Superior temporal gyrus (tissue), 1 donor: ENCODE measurements around the gene PDE5A.

Source experiments
- DNase-seq: peaks from one replicate; pipeline ENCODE4 v3.0.0-alpha.2; 2016; ENCODE audit errors: extremely low spot score

PDE5A gene

DNA sequence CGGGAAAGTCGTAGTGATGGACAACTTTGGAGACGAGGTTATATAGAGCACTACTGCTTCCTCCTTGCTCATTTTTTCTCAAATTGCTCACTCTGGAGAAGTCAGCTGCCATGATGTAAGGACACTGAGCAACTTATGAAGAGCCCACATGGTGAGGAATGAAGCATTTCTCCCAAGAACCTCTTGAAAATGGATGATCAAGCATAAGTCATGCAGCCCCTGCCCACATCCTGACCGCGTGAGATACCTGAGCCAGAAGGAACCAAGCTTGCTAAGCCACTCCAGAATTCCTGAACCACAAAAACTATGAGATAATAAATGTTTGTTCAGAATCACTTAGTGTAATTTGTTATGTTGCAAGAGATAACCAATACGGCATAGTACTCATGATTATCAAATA is 42.8 kb downstream of the PDE5A start:
- no peak for DNase-seq

DNA sequence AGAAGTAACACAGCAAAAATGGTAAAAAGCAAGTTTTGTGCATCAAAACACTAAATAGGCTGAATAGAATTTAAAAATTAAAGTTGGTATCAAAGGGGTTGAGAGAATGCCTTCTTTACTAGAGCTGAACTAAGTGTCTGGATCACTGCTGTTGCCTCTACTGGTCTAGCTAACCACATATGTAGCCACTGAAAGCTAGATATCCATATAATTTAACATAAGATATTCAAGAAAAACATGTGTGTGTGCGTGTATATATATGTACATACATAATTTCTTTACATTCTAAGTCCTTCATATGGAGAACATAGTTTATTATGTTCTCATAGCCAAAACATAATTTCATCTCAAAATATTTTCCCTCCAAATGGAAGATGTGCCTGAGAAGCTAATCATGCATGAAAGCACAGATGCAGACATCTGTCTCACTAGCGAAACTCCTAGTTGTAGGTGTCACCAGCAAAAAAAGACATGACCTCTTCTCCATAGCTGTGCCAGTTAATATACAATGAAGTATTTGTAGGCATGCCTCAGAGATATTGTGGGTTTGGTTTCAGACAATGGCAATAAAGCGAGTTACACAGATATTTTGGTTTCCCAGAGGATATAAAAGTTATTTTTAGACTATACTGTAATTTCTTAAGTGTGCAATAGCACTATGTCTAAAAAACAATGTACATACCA is 47.3 kb downstream of the PDE5A start:
- DNase-seq: no peak

DNA sequence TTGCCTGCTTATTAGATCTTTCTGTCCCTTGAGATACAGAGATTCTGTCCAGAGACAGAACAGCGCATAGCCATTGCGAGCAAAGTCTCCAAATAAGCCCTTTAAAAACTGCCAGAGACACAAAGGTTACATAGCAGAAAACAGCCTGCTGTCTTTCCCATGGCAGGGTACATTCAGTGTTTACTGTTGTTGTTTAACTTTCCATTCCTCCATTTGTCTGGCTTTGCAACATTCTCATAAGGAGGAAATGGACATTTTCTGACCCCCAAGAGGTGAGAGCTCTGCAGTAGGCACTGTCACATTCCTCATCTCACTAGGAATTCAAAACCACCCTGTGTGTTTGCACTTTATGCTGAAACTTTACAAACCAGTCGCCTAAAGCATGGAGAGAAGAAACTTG is 48.3 kb downstream of the PDE5A start:
- DNase-seq: no peak

DNA sequence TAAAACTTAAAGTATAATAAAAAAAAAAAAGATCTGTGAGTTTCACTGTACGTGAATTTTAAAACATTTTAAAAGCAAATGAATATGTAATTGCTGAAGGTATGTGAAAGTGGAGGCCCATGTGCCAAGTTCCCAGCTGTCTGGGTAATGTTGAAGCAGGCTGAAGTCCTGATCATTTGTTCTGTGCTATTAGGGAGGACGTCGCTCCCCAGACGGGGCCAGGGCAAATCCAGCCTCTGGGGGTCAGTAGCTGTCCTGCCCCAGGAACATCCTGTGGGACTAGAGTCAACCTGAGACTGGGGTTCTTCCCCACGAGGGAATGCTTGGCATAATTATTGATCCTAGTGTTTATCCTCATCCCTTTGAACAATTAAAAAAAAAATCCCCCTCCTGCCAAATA is 48.8 kb downstream of the PDE5A start:
- DNase-seq: no peak

DNA sequence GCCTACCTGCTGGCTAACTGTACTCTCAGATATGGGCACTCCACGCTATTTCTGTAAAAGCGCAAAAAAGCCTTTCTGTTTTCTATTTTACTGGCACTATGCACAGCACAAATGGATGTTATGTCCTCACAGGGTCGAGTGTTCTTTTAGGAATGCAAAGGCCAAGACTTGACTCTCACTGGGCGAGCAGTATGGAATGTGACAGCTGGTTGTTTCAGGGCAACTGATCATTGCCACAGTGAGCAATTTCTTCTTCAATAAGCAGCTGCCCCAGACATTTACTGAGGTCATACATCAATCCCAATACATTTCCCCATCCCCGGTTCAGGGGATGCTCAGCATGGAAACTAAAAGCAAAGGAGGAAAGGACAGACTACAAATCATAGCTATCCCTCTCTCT is 58.2 kb downstream of the PDE5A start:
- DNase-seq: no peak

DNA sequence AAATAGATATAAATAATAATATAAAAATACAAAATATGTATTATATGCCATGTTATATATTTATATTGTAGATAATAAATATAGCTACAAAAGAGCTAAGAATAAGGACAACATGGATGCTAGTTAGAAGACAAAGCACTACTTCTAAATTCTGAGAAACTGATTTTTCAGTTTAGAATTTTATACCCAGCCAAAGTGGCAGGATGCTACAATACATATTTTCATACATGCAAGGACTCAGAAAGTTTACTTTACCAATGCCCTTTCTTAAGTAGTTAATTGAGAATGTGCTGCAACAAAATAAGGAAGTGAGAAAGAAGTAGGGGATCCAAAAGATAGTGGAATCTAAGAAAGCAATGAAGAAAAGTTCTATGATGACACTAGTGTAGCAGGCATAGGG is 64.5 kb downstream of the PDE5A start:
- DNase-seq: no peak

DNA sequence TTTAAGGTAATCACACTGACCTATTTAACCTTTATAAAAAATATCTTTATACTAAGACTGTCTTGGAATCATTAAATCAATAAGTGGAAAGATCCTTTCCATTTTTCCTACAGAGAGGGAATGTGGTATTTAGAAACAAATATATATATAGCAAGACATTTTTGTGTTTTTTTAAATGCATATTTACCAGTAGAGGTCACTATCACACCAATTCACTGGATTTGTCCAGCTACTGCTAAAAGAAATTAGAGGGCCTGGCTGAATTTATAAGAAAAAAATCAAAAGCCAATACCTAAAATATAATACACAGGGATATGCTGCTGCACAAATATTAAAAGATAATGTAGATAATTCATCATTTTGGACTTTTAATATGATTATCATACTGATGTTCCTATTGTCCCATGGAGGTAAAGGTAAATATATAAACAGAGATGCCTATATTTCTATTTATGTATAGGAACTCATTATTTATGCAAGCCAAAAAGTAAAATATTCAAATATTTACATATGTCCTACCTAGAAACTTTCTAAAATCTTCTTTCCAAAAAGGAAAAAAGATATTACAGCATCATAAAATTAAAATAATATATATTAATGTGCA is 69.5 kb downstream of the PDE5A start:
- peak; percentile 76 for DNase-seq

DNA sequence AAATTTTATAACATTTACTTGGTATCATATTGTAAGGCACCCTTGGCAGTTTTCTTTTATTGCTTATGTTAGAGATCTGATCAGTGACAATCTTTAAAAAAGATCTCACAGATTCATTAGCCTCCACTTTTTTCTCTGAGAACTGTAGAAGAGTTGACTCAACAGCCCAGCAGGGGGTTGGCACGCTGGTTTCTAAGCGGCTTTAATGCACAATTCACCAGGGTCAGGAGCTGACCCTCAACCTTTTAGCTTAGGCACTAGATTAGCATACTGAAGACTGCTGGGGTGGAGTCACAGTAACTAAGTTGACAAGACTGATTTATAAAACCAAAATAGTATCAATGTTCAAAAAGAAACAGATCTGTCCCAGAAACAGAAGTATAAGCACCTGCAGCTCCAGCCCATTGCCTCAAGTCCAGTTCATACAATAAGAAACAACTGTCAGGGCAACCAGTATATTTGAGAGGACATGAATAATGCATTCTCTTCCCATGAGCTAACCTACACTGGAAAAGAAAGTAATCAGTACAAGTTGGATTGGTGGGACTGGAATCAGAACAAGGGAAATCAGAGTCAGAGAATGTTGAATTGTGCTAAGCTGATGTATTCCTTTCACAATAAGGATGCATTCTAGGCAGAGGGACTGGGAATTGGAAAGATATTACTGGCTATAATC is 77.6 kb downstream of the PDE5A start:
- DNase-seq: no peak

DNA sequence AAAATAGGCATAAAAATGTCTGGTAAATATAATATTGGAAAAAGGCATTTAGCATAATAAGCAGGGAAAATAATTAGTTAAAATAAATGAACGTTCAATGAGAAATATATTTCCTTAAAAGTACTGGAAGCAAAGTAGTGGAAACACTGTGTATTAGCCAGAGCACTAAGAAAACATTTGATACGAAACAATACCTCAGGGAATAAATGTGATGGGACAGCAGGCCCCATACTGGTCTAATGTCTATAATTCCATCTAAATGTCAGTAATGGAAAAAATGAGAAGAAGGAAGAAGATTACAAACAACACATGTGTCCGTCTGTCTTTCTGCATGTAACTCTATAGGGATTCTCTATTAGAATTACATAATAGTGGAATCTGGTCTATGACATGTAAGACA is 79.0 kb downstream of the PDE5A start:
- DNase-seq: no peak

DNA sequence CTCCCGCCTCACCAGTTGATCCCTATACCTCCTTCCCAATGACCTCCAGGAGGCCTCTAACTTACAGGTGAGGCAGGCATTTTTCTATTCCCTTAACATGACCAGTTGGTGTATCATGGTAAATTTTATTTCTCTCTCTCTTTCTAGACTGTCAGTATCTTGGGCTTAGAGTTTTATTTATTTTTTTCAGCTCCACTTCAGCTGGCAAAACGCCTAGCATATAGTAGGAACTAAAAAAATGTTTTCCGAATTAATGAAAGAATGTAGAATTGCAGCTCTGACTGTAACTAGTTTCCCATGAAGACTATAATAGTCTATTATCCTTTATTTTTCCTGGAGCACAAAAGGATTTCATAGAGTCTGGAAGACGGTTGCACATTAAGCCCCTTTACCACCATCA is 84.8 kb downstream of the PDE5A start:
- no peak for DNase-seq

DNA sequence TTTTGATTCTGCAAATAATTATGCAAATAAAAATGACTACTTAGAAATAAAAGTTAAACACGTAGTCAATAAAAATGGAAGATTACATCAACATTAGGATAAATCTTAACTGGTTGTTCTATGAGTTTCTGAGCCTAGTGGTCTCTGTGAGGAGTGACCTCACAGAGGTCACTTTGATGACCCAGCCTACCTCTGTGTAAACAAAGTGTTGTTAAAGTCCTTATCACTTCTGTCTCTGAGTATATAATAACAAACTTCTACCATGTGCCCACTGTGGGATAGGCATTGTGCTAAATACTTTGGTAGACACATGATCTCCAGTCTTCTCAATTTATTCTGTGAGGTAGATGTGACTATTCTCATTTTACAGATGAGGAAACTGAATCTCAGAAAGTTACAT is 85.4 kb downstream of the PDE5A start:
- no peak for DNase-seq

DNA sequence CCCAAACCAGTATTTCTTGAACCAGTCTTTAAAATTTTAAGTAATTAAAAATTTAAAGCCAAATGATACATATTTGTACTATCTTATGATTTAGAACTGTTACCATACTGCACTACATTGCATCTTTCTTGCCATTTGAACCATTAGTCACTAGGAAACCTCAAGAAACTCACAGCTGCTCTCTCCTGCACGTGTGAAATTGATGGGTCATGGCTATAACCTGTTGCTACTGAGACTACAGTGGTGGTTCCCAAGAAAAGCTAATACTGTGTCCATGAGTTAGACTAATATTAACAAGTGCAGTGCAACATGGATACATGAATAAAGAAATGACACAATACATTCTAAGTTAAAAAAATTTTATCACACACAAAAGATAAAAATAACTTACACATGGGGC is 88.4 kb downstream of the PDE5A start:
- DNase-seq: no peak

DNA sequence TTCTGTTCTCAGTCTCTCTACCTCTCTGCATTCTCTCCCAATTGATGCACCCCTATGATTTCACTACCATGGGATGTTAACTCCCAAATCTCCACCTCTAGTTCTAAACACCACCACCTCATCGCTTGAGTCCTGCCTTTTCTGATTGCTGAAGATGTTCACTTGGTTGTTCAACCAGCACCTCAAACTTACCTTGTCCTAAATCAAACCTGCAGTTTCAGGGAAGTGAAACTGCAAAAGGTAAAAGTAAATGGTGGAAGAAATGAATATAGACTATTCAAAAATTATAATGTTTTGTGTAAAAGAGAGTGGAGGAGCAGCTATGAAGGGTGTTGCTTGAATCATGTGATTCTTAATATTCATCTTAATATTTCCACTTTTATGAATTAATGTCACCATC is 91.0 kb downstream of the PDE5A start:
- DNase-seq: no peak

DNA sequence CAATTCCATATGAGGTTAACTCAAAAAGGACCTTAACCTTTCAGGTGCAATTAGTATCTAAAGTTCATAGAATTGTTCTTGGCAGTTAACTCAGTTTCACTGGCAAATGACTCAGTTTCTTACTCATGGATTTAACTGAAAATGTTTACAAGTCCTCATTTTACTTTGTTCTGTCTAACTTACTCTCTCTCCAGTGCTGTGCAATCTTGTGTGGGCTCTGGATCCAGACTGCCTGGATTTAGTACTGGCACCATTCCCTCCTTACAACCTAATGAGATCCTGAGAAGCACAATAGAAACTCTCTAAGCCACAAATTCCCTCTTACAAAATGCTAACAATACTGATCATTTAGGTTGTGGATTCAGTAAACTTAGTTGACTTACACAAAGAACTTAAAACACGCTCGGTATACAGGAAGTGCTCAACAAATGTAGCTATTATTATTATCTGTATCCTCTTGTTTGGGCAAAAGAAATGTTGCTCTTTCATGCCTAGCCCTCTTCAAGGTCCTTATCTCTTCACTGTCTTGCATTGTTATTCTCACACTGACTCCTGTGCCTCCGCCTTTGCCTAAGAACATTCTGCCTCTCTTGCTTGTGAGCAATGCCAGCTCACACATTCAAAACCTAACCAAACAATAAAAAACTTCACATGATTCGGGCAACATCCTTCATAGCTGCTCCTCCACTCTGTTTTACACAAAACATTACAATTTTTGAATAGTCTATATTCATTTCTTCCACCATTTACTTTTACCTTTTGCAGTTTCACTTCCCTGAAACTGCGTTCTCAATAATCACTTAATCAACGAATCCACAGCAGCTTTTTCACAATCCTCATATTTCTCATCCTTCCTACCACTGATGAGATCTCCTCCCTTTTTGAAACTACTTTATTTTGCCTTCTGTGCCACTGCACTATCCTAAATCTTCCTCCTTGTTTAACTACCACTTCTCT is 91.8 kb downstream of the PDE5A start:
- no peak for DNase-seq

DNA sequence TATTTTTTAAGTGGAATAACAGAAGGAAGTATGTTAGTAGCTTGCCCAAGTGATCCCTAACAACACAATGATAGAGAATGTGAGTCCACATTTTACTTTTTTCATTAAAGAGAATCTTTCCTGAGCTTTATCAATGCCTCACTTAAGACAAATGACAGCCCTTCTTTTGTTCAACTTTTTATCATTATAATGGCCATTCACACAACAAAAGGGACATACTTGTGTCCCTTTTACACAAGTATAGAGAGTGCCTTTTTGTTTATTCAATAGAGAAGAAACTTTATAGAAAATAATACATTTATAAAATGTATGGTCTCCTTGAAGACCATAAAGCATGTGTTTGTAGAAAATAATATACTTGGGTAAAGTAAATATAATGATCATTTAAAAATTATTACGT is 96.3 kb downstream of the PDE5A start:
- DNase-seq: no peak

DNA sequence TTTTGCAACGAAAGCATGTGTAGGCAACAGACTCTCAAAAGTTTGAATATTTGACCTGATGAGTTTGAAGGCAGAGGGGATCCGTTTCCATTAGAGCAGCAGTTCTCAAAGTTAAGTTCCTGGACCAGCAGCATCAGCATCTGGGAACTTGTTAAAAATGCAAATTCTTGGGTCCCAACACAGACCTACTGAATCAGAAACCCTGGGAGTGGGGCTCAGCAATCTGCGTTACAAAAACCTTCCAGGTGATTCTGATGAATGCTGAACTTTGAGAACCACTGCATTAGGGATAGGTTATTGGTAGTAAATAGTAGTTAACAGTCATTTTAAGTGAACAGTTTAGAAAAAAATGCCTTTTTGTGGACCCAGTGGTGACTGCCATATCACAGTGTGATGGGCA is 98.8 kb downstream of the PDE5A start:
- DNase-seq: no peak

DNA sequence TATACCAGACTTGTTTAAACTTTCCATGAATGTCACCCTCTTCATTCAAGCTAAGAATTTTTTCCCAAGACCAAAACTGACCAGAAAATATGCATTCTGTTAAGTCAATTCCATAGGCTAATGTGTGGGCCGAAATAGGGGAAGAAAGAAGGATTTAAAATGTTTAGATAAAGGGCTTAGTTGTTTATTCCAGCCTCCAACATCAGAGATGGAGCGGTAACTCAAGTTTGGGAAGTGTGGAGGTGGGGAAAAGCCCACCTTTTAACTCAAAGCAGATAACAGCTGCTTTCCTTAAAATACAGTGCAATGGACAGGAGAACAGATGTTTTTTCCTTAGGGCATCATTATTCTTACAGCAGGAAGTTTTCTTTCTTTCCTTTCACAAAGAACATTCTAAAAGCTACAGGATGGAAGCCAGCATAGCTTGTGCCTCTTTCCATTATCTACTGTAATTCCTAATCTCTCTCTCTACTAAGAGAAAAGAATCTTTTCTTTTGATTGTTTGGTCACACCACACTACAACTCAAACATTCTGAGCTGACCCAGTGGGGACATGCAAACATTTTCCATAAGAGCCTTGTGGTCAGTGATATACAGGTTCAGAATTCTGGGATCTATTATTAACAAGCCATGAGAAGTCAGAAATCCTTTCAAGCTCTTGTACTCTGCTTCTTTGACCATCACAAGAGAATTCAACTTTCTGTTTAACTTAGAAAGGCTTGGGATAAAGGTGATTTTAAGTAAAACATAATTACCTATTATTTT is 101.6 kb downstream of the PDE5A start:
- no peak for DNase-seq

DNA sequence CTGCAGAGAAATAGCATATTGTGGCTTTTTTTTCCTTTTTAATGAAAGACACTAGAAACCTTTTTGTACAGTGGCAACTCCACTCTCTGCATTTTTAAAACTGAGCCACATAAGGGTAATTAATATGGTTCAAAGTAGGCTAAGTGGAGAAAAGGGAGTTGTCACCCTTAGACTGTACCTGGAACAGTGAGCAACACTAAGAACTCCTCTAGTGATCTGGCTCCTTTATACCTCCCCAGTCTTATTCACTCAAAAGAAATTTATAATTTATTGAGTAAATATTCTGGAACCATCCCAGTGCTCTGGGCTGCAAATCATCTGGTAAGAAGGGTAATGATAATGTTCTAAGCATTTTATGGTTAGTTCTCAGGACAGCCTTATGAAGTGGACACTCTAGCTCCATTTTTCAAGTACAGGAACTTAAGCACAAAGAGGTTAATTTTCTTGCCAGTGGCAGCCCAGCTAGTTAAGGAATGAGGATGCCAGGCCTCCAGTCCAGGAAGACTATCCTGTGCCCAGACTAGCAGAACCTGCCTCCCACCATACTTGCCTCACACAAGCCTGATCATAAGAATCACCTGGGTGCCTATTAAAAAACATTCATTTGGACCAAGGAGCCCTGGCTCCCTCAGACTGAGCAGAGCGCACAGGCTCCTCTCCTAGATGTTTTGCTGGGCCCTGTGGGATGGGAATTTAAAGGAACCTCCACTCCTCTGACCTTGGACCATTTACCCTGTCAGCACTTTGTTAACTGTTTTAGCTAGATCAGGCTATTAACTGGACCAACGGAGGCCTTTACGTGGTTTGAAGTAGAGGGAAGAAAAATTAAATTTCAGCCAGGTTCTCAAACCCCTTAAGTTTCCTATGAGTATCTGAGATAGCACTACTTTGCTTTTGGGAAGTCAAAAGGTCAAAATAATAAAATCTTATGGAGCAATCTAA is 102.6 kb downstream of the PDE5A start:
- no peak for DNase-seq

DNA sequence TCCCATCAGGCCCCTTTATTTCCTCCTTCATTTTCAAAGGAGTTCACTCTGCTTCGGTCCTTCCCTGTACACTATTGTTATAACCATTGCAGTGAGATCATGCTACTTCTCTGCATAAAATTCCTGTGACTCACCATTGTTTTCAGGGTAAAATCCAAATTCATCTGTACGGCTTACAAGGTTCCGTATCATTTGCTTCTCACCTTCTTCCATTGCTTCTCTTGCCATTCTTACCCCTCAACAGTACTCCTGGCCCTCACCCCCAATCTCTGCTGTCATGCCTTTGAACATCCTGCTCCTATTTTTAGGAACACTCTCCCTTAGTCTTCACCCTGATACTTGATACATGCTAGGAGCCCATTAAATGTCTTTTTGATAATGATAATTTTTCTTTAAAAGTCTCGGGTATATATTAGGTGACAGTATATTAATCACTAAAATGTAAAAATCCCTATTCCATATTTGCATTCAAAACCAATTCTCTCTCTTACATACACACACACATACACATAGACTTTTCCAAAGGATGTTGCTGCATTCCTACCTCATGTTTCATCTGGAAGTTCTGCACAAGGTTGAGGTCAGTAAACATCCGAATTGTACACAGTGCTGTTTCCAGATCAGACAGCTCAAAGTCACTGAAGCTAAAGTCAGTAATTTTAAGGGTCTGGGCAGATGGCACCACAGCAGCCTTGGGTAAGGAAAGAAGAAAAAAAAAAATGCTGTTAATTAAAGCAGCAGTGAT is 103.4 kb downstream of the PDE5A start:
- DNase-seq: no peak

DNA sequence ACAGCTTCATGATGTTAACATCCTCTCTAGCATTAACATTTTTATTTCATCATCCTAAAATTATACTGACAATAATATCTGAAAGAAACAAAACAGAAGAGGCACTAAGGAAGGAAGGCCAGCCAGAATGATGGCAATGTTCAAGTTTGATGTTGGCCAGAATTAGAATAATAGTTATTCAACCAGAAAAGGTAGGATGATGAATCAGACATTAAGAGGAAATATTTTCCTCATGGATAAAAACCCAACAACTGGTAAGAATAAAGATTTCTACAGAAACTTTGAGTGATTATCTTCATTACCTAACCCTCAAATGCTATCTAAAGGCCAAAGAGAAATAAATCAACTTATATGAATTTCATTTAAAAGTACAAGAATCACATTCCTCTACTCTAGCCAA is 105.2 kb downstream of the PDE5A start:
- DNase-seq: no peak
